HG03469 (cell line): ENCODE measurements around the gene ARHGEF7.

Source experiments
- ATAC-seq: cut with Tn5 transposase; IDR thresholded peaks from one replicate; pipeline ENCODE4 v1.9.1; 2021; ENCODE audit warnings: mild to moderate bottlenecking, moderate library complexity, moderate number of reproducible peaks; ENCODE audit not compliant: unreplicated experiment

ARHGEF7 gene

DNA sequence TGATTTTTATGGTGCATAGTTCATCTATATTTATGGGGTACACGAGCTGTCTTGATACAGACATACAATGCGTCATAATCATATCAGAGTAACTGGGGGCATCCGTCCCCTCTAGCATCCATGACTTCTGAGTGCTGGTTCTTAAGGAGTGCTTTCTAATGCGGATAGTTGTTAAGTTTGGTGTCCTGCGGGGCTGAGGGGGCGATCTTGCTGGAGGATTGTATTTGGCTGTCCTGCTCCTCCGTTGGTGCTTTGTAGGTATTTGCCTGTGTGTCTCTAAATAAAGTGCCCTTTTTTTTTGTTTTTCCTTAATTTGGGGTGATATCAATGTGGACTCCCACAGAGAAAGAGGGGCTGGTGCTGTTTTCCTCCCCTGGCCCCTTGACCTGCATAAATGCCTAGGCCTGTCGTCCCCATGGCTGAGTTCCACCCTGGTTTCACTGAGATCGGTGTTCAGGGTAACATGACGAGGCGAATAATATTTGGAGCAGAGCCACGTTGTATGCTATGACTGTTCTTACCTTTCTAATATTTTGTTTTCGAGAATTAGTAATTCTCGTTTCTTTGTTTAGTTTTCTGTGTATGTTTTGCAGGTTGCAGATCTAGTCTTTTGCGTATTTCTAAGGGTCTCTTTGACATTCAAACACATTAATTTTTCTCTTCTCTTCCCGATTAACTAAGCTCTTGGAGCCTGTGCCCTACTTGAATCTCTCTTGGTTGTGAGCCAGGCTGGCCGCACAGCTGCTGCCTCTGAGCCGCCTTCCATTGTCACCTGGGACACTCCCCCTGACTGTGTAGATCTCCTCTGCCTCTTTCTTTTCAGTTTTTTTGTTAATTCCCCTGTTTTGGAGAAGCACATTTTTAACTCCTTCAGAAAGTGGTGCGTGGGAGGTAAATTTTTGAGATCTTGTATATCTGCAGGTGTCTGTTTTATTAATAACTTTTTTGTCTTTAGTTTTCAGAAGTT is 100.3 kb downstream of the ARHGEF7 start:
- no peak for ATAC-seq

DNA sequence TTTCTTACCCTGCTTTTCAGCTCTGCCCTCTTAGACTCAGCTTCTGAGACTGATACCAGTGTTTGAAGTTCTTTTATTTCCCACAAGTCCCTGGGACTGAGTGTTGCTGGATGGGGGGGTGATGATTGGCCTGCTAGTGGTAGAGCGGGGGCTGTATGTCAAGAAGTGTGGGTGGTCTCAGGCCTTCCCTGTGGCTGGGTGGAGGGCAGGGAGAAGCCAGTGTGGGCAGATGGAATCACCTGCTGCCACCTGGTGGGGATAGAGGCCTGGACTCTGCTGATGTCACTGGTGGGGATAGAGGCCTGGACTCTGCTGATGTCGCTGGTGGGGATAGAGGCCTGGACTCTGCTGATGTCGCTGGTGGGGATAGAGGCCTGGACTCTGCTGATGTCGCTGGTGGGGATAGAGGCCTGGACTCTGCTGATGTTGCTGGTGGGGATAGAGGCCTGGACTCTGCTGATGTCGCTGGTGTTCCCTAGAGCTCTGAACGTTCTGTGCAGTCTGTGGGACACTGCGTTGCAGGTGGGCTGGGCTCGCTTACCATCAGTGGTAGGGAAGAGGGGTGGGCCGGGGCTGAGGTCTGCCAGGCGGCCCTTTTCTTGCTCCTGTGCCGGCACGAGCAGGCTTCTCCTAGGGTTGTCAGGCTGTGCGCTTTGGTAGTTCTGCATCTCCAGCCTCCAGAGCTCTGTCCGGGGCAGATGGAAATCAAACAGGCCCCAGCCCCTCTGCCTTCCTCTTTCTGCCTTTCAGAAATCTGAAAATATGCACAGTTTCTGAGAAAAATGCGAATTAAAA is 101.3 kb downstream of the ARHGEF7 start:
- no peak for ATAC-seq

DNA sequence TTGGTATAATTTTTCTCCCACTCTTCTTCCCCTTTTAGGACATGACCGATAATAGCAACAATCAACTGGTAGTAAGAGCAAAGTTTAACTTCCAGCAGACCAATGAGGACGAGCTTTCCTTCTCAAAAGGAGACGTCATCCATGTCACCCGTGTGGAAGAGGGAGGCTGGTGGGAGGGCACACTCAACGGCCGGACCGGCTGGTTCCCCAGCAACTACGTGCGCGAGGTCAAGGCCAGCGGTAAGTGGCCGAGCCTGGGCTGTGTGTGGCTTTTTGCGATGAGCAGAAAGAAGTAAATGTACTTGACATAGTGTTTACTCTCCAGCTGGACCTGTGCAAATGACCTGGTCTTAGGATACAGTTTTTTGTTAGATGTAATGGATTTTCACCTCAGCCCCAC is 102.5 kb downstream of the ARHGEF7 start:
- ATAC-seq: no peak

DNA sequence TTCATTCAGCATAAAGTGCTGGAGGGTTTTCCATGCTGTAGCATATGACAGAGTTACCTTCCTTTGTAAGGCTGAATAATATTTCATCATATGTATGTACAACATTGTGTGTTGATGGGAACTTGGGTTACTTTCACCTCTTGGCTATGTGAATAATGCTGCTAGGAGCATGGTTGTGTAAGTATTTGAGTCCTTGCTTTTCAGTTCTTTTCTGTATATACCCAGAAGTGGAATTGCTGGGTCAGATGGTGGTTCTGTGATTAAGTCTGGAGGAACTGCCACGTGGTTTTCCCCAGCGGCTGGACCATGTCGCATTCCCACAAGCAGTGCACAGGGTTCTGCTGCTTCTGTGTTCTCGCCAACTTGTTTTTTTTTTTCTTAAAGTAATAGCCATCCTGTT is 104.2 kb downstream of the ARHGEF7 start:
- no peak for ATAC-seq

DNA sequence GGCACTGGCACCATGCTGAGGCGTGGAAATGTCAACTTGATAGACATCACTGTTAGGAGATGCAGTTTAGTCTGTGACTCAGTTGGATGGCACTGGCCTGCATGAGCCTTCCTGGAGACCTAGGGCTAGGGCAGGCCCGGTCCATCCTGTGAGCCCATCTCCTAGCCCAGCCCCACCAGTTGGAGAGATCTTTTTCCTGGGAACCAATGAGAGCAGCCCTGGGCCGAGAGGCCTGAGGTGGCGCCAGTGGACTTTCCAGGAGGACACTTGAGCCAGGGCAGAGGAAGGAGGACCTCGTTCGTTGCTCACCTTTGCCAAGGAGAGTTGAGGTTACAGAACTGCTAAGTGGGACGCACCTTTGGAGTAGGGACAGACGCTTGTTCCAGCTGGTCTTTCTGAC is 104.8 kb downstream of the ARHGEF7 start:
- no peak for ATAC-seq

DNA sequence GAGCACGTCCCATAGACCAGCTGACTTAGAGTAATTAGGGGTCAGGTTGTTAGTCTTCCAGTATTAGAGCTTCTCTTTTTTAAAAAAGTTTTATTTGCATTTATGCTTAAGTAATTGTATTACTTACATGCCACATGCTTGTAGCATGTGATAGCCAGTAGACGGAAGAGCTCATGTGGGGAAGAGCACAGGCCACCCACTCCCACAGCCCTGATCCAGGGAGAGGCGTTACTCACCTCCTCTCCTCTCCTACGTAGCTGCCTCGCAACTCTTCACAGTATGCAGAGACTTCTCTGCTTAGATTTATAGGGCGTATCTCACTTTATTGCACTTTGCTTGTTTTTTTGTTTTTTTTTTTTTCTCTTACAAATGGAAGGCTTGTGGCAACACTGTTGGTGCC is 110.1 kb downstream of the ARHGEF7 start:
- no peak for ATAC-seq

DNA sequence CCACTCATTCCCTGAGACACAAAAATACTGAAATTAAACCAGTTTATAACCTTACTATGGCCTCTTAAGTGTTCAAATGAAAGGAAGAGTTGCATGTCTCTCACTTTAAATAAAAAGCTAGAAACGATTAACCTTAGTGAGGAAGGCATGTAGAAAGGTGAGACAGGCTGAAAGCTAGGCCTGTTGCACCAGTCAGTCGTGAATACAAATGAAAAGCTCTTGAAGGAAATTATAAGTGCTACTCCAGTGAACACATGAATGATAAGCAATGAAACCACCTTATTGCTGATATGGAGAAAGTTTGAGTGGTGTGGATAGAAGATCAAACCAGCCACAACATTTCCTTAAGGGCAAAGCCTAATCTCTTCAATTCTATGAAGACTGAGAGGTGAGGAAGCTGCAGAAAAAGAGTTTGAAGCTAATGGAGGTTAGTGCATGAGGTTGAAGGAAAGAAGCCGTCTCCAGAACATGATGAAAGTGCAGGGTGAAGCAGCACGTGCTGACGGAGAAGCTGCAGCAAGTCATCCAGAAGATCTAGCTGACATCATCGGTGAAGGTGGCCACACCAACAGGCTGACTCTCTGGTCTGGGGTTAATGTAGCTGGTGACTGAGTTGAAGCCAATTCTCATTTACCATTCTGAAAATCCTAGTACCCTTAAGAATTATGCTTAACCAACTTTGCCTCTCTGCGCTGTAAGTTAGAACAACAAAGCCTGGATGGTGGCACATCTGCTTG is 110.9 kb downstream of the ARHGEF7 start:
- ATAC-seq: no peak

DNA sequence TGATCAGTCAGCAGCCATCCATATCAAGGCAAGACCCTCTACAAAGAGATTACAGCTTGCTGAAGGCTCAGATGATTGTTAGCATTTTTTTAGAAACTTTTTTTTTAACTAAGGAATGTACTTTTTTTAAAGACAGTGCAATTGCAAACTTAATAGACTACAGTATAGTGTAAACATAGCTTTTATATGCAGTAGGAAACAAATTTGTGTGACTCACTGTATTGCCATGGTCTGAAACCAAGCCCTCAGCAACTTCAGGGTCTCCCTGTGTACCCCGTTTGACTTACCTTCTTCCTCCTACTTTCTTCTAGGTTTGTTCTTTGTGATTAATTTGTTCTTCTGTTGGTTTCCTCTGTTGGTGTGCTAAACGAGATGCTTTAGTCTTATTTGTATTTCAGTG is 112.3 kb downstream of the ARHGEF7 start:
- ATAC-seq: no peak

DNA sequence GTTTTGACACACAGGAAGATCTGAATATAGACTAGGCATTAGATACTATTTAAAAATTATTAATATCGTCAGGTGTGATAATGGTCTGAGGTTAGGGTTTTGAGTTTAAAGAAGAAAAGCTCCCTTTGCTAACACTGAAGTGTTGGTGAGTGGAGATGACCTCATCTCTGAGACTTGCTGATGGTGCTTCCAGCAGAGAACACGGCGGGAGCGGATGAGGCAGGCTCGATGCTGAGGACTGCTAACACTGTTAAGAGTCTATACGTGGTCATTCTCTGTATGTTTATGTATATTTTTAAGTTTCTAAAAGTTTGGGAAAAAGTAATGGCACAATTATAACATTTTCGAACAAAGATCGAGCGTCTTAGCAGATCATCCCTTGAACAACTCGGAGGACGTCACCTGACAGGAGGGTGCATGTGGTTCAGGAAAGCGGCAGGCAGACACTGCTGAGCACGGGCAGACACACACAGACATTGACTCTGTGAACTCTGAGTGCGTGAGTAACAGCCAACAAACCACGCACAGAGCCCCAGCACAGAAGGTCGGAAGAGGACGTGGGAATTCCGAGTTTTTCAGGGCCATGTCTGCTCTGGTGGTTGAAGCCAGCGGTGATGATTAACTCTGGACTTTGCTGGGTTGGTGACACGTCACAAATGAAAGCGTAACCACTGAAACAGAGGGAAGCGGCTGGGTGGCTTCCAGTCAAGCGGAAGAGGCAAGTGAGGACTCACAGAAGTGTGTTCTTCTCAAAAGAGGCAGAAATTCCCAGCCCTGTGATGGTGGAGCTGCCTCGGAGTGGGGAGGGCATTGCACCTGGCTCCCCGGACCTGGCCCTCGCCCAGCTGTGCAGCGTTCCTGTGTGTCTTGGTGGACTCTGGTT is 113.4 kb downstream of the ARHGEF7 start:
- no peak for ATAC-seq

DNA sequence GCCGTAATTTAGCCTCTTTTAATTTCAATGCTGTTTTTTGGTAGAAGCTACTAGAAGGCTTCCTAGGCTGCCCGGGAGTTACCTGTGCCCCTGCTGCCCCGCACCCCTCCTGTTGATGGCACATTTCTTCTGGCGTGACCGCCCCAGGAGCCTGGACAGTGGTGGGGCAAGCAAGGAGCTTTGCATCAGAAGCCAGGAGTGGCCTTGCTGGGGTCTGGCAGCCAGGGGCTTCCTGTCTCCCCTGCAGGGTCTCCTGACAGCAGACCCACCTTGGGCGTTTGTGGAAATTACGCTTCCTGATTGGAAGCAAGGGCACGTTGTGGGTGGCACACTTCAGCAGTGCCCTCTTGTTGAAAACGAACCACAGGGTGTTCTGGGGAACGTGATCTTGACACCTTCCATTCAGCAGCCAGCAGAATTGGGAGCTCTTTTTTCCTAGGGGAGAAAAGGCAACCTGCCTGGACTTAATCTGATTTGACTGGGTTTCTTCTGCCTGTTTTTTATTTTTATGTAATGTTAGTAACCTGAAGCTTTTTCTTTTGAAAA is 115.3 kb downstream of the ARHGEF7 start:
- no peak for ATAC-seq

DNA sequence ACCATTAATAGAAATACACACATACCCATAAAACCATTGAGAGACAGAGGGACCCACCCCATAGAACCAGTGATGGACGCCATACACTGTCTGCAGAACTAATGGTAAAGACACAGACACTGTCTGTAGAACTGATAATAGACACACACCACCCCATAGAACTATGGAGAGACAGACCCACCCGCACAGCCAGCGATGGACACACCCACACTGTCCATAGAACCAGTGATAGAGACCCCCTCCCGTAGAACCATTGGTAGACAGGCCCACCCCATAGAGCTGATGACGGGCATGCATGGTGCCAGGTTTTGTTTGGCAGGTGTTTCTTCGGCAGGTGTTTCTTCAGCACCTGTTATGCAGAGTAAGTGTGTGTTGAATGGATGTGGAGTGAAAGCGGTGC is 117.1 kb downstream of the ARHGEF7 start:
- ATAC-seq: no peak

DNA sequence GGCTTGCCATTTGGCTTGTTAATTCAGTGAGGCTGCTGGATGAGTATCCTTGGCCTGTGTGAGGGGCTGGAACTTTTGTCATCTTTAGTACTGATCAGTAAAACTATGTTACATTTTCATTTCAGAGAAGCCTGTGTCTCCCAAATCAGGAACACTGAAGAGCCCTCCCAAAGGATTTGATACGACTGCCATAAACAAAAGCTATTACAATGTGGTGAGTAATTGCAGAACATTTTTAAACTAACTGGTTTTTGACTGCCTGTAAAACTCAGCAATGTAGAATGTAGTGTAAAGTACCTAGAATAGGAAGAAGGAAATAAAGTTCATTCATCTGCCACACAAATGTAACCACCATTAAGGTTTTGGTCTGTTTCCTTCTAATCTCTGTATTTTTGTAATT is 118.0 kb downstream of the ARHGEF7 start:
- ATAC-seq: no peak

DNA sequence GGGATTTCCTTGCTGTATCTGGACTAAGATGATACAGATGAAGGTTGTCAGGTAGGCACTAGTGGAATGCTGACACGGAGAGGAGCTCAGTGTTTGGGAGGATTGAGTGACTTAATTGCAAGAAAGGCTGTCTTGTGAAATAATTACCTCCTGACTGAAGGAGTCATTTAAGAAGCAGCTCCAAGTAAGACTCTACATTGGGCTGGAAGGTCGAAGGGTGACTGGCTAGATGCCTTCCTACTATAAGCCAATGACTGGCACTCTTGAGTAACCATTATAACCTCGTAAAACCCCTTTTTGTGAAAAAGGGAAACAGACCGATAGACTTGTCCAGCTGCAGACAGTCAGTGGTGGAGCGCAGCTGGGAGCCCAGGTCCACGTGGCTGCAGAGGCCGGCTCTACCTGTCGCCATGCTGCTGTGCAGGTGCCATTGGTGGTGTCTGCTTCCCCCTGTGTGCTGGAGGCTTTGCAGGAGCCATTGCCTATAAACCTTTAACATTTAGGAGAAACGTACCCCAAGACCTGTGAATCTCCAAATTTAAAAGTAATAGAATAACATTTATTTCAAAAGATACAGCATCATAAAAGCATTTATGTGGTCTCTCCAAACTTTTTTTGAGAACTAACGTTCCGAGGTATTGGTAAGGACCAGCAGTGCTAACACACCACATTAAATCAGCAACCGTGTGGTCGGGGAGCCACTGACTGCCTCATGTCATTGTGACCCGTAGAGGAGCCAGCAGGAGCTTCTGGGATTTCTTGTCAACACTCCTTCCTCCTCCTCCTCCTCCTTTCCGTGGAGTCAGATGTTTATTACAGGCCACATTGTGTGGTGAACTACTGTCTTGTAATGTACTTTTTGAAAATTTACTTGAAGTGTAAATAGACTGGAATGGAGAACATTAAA is 124.9 kb downstream of the ARHGEF7 start:
- no peak for ATAC-seq

DNA sequence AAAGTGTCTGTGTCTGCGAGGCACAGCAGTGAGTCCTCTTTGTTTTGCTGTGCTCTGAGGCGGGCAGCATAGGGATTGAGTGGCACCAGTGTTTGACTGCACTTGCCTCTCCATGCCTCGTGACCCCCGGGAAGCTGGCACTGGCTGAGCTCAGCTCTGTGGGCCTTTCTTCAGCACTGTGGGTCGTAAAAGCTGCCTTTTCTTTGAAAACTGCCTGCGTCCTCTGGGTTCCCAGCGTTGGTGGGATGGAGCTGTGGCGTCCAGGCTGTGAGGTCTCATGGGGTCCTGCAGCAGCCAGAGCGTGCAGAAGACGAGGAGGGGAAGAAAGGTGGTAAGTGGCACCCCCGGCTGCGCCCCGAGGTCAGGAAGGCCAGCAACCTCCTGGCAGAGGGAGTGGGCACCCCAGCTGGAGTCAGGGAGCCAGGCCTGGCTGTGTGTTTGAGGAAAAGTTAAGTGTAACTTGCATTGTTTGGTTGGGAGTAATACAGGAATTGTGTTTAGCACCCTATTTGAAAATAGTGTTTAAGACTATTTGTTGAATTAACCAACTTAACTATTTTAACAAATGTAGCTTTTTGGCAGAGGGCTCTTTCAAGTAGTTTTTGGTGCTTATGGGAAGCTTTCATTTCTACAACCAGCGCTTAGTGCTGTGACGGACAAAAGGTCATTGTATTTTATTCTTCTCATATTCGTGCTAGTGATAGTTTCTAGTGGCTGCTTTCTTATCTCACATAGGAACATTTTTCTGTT is 126.1 kb downstream of the ARHGEF7 start:
- no peak for ATAC-seq

DNA sequence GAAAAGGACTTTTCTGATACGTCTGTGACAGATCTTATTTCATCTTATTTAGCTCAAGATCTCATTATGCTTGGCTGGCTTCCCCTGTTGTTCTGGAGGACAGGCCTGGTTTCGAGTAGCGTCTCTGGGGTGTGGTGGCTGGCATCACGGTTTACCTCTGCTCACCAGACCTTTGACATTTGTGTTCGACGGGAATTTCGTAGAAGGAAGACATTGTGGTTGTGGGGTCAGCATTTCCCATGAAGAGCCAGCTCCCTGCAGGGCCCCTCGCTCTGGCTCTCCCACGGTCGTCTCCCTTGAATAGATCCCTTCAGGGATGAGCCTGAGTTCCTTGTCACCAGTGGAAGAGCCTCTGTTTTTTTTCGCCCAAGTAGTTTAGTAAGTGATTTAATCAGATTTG is 126.8 kb downstream of the ARHGEF7 start:
- ATAC-seq: no peak

DNA sequence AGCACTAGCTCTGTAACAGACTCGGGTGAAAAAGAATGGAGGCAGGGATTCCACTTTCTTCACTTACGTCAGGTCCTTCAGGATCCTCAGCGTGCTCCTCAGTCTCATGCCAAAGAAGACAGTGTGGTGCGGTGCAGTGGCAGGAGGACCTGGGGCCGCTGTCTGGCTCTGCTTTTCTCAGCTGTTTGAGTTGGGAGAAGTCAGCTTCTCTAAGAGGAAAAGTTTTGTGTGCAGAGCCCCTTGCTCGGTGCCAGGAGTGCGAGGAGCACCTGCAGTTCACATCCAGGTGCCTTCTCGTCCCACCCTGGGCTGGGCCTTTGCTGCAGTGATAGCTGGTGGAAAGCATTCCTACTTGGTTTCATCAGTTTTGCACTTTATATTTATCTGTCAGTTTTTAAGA is 127.5 kb downstream of the ARHGEF7 start:
- no peak for ATAC-seq

DNA sequence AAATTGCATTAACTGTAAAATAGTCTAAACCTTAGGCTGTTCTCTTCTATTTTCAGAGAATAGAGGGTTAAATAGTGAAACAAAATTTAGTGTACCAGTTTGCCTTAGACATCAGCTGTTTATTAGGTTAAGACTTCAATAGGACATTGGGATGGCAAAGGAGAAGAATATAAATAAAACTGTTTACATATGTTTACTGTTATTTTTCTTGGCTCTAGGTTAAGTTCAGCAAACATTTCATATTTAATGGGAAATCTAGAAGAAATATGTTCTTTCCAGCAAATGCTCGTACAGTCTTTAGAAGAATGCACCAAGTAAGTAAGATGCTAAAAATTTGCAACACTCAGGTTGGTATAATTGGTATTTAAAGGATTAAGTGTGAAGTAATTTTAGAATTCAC is 128.9 kb downstream of the ARHGEF7 start:
- ATAC-seq: no peak
